Keratinocyte (primary cell): ENCODE measurements around the gene CERK.

Source experiments
- EZH2 ChIP-seq: IDR thresholded peaks from one replicate; pipeline ENCODE4 v1.6.1; 2012; ENCODE audit warnings: inconsistent platforms, mild to moderate bottlenecking, low read length, moderate library complexity
- TF ChIP-seq, protein P1 (sequence below), 3 experiments: IDR thresholded peaks in 1 of 3; conservative IDR thresholded peaks in 1 of 3; optimal IDR thresholded peaks in 1 of 3; 2 replicates in 2 of 3; 3 replicates in 1 of 3; pipeline versions ENCODE3 to v1.5.1; 2011; ENCODE audit warnings: low read length in 3 of 3, mild to moderate bottlenecking in 3 of 3, moderate library complexity in 2 of 3, control low read depth in 1 of 3, inconsistent platforms in 1 of 3; ENCODE audit not compliant: insufficient read depth in 2 of 3; ENCODE audit errors: extremely low read depth in 1 of 3

DNA sequence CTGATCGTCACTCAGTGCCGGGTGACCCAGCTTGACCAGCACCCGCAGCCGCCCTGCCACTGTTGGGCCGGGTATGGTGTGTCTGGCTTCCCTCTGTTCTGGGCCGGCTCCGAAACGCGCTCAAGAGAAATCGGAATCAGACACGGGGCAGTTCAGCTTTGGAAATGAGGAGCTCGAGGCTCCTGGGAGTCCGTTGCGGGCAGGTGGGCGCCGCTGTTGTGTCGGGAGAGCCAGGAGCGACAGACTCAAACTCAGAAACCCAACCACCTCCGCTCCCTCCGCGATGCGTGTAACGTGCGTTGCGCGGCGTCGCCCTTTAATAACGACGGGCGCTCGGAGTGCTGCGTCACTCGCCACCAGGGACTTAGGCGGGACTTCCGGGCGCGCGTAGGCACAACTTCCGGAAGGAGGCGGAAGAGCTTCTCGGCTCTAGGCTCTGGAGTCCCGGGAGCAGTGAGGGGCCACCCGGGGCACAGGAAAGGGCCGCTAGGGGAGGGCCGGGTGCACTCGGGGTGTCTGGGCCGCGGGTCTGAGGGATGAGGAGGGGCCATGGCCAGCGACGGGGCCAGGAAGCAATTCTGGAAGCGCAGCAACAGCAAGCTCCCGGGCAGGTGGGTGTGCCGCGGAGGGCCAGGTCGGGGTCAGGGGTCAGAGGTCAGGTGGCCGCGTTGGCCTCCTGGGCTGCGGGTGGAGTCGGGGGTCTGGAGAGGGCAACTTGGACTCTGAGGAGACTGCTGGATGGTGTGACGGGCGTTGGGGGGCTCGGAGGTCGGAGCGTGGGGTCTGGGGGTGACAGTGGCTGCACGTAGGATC lies 24.4 kb upstream of the CERK start, which contains the start of gene TBC1D22A:
- TF ChIP-seq, protein P1, sequence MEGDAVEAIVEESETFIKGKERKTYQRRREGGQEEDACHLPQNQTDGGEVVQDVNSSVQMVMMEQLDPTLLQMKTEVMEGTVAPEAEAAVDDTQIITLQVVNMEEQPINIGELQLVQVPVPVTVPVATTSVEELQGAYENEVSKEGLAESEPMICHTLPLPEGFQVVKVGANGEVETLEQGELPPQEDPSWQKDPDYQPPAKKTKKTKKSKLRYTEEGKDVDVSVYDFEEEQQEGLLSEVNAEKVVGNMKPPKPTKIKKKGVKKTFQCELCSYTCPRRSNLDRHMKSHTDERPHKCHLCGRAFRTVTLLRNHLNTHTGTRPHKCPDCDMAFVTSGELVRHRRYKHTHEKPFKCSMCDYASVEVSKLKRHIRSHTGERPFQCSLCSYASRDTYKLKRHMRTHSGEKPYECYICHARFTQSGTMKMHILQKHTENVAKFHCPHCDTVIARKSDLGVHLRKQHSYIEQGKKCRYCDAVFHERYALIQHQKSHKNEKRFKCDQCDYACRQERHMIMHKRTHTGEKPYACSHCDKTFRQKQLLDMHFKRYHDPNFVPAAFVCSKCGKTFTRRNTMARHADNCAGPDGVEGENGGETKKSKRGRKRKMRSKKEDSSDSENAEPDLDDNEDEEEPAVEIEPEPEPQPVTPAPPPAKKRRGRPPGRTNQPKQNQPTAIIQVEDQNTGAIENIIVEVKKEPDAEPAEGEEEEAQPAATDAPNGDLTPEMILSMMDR (optimal IDR thresholded peaks at IDR 0.05 in 1 of 3, IDR thresholded peaks at IDR 0.05 in 1 of 3, conservative IDR thresholded peaks at IDR 0.05 in 1 of 3; ENCODE audit: extremely low read depth in 1 of 3, insufficient read depth in 2 of 3, low read length in 3 of 3) = no peak
- TF ChIP-seq EZH2 = no peak
